DMS79 treated with DMSO at 0.1 percent for 48 hours (cell line): Measurements from ENCODE around the gene NR1H3.
A peak's percentile ranks its signal among the peaks of the same experiment; 100 is the strongest.

Source experiments
- DNase-seq: peaks from one replicate; lab custom pipeline; 2025; lab: John Stamatoyannopoulos, UW

NR1H3 gene

DNA sequence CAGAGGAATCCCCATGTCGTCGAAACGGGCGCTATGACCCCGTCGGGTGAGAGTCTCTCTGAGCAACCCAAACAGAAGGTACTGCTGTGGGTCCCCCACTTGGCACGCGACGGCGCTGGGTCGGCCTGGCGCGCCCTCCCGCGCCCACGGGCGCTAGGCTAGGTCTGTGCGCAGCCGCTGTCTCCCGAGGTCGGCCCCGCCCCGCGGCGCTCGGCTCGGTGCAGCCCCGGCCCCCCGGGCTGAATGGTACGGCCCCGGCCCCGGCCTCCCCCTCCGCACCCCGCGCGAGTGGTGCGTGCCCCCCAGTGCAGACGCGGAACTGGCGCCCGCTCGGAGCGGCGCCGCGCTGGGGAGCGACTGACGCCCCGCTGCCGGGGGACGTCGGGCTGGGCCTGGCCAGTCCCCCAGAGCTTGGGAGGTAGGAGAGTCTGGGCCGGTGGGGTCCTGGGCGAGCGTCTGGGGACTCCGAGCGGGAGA is 12.1 kb downstream of the NR1H3 start, which contains the start of gene MADD:
Gene MADD, plus strand, starts transcription at position 305 of the 477 bp plus-strand sequence.
- peak; percentile 86 for DNase-seq

DNA sequence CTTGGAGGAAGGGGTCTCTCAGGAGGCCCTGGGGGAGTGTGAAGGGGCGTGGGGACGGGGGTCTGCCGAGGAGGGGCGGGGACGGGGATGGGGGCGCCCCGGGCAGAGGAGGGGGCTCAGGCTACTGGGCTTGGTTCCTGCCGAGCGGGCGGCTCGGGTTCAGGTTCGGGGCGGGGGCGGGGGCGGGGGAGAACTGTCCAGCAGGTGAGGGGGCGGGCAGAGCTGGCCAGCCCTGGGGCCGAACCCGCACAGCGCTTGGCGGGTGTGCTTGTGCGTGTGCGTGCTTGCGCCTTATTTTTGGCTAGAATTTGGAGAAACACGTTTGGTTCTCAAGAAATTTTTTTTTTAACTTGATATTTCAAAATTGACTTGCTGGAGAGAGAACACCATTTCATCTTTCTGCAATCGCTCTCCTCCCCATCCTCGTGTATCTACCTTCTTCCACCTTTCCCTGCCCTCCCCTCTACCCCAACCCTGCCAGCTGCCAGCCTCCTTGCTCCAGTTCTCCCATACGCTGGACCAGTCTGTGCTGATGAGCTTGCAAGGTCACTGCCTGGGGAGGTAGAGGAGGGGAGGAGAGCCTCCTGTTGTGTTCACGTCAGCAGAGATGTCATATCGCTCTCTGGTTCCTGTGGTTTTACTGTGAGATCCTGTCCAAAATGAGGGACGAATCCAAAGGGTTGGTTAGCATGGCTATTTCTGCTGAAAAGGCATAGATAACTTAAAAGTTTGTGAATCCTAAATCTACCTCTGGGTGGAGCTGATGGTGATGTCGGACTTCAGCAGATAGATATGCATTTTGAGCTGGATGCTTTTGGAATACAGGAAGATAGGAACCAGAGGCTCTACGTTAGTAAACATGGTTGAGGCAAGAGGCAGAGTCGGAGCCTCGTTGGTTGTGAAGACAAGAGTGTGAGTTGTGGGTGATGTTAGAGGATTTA is 12.8 kb downstream of the NR1H3 start:
- peak; percentile 65 for DNase-seq

DNA sequence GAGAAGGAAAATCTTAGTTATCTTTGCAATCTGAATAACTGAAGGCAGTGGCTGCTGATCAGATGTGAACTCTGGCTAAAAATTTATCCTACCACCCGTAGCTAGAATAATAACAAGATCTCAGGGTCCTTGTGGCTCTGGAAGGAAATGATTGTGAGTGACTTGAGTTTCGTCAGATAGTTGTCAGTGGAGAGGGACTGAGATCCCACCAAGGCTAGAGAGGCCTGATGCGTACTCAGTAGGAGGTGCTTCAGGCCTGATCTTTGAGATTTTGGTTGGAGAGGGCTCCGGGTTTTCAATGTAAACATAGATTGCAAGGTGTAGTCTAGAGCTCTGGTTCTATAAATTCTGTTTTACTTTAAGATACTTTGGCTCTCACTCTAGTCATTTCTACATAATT is 13.5 kb downstream of the NR1H3 start:
- DNase-seq = no peak

DNA sequence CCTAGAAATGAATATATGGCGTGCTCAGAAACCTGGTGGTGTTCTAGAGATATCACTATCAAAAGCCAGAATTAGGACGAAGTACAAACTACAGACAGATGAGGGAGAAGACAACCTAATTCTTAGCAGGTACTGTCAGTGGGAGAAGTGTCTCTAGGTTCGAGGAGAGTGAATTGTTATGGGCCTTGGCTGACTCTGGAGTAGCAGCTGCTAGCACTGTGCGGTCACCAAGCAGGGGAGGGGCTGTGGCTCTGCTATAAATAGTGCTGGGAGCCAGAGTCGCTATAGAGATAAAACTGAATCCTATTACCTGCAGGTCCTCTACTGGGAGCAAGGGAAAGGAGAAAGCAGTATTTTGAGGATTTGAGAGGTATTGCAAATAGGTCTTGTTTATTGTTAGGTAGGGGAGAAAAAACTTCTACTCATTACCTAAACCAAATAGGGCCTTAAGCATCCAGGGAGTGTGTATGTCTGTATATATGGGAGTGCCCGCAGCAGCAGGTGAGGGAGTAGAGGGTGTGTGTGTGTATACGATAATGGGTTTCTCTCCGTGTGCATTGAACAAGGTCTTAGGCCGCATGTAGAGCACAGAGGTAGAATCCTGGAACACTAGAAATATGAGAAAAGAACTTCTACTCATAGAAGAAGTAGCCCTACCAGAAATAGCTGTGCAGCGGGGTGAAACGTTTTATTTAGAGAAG is 14.3 kb downstream of the NR1H3 start:
- DNase-seq = peak; percentile 49

DNA sequence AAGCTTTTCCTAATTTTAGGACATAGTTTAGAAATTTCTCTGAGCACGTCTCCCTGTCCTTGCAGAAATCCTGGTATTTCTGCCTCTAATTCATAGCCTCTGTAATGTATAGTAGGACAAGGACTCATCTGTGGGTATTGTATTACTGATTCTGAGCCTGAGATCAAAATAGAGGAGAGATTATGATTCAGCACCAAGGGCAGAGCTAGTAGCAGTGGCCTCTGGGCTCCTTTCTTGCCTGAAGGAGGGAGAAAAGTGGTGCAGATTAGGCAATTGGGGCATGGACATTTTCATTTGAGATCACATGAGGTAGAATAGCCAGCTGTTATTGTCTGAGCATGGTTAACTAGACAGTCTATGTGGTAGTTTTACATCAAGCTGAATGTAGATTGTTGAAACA is 14.9 kb downstream of the NR1H3 start:
- no peak for DNase-seq

DNA sequence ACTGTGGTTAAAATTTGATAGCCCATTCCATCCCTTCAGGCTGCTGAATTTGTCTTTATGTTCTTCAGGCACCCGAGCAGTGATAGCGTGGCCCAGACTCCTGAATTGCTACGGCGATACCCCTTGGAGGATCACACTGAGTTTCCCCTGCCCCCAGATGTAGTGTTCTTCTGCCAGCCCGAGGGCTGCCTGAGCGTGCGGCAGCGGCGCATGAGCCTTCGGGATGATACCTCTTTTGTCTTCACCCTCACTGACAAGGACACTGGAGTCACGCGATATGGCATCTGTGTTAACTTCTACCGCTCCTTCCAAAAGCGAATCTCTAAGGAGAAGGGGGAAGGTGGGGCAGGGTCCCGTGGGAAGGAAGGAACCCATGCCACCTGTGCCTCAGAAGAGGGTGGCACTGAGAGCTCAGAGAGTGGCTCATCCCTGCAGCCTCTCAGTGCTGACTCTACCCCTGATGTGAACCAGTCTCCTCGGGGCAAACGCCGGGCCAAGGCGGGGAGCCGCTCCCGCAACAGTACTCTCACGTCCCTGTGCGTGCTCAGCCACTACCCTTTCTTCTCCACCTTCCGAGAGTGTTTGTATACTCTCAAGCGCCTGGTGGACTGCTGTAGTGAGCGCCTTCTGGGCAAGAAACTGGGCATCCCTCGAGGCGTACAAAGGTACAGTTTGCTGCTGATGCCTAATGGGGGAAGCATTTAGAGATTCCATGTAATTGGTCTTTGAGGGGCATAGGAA is 16.9 kb downstream of the NR1H3 start:
- DNase-seq = no peak

DNA sequence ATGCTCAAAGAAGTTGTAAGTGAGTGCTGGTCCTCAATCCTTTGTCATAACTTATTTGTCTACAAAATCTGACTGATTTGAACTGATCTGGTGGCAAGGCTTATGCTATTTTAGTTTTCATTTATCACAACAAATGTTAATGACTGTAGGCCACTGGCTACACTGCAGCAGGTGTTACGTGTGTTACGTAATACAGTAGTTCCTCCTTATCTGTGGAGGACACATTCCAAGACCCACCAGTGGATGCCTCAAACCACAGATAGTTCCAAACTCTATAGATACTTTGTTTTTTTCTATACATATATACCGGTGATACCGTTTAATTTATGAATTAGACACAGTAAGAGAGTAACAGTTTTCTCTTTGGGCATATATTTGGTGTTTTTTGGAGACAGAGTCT is 19.1 kb downstream of the NR1H3 start:
- DNase-seq = no peak

DNA sequence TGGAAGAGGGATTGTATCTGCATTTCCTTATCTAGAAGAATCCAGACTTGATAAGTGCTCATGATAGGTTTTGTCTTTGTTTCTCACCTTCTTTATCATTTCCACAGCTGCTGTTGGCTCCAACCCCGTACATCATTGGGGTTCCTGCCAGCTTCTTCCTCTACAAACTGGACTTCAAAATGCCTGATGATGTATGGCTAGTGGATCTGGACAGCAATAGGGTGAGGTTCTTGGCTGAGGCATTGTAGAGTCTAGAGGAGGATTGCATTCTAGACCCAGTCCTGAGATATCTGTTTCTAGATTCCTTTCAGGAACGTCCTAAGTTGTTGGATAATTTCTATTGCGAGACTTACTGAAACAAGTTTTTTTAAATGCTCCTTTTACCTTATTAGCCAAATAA is 20.3 kb downstream of the NR1H3 start:
- DNase-seq = no peak

DNA sequence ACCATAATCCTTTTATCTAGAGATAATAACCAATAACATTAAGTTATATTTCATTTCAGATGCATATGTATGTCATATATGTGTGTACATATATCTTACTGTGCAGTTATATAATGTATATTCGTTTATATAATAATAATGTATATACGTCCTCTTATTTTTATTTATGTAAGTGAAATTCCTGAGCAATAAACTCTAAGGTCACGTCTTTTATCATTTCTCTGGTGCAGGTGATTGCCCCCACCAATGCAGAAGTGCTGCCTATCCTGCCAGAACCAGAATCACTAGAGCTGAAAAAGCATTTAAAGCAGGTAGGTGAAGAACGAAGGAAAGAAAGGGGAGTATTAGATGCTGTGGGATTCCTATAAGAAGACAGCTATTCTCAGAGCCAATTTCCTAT is 21.0 kb downstream of the NR1H3 start:
- DNase-seq = no peak

DNA sequence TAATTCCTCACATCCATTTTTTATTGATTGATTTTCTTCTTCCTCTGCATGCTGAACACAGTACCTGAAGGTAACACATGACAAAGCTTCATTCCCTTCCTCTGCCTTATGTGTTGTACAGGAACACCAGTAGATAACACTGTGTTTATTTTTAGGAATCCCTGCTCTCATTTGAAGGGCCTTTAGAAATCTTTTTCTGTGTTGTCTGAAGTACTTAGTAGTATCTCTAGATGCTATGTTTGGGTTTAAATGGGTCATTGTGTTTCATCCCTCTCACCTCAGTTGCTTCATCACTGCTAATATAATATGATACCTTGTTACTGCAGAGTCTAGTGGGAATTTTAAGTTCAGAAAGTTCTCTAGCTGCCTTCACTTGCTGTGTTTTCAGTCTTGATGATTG is 22.3 kb downstream of the NR1H3 start:
- no peak for DNase-seq

DNA sequence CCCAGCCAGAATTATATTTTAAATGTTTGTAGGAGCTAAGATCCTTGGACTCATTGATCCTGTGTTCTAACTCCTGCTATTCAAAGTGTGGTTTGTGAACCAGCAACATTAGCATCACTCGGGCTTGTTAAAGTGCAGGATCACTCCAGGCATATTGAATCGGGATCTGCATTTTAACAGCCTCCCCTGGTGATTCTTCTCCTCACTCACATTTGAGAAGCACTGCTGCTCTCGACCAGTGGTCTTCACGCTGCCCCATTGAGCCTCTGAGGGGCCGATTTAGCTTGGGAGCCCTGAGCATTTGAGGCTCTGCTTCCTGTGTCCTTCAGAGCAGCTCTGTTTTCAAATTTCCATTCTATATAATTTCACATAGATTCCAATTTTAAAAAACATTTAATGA is 23.1 kb downstream of the NR1H3 start:
- no peak for DNase-seq

DNA sequence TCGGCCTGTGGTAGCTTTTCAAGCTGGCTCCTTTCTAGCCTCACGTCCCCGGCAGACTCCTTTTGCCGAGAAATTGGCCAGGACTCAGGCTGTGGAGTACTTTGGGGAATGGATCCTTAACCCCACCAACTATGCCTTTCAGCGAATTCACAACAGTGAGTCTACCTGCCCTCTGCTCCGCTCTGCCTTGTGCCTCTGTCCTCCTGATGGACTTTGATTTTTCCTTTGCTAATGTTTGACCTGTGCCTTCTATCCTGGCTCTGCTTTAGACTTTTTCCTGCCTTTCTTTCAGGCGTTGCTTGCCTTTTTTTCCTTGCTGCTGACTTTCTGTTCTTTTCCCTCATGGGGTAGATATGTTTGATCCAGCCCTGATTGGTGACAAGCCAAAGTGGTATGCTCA is 24.7 kb downstream of the NR1H3 start:
- DNase-seq = no peak

DNA sequence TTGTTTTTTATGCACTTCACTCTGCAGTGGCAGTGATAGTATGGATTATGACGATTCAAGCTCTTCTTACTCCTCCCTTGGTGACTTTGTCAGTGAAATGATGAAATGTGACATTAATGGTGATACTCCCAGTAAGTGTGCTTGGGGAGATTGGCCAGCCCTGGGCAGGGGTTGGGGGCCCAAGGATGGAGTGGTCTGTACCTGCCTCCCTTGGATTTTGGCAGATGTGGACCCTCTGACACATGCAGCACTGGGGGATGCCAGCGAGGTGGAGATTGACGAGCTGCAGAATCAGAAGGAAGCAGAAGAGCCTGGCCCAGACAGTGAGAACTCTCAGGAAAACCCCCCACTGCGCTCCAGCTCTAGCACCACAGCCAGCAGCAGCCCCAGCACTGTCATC is 26.4 kb downstream of the NR1H3 start:
- no peak for DNase-seq

DNA sequence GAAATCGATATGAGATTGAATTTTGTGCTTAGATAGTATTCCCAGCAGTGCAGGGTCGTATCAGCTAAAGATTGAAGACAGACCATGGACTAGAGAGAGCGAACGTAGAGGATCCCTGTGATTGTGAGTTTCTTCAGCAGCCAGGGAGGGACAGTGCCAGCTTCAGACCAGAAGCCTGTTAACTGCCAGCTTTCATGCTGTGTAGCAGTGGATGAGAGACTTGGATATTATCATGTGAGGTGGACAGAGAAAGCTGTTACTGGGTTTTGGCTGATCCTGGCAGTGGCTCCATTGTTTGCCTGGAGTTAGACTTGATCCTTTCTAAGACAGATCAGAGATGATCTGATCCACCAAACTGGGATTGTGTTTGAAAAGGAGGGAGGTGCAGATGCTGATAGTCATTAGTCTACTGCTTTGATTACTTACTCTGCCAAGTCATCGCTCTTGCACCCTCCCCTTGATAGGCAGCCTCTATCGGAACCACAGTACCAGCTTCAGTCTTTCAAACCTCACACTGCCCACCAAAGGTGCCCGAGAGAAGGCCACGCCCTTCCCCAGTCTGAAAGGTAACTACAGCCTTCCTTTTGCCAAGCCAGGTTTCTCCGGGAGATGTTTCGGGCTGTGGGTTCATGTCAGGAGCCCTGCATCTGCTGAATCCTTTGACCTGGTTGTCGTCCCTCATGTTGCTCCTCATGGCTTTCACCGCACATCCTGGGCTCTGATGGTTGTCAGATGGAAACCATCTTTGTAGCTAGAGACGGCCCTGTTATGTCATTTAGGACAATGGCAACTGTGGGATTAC is 28.4 kb downstream of the NR1H3 start:
- no peak for DNase-seq

DNA sequence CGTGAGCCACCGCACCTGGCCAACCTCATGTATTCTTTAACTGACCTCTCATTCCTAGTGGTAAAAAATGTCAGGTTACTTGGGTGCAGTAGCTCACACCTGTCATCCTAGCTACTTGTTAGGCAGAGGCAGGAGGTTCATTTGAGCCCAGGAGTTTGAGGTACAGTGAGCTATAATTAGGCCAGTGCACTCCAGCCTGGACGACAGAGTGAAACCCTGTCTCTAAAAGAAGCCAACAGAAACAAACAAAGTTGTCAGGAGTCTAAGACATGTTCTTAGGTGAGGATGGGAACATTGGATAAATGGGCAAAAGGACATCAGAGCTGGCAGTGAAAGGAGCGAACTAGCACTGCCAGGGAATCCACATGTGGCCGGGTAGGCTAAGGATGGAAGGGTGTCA is 30.3 kb downstream of the NR1H3 start:
- DNase-seq = no peak

DNA sequence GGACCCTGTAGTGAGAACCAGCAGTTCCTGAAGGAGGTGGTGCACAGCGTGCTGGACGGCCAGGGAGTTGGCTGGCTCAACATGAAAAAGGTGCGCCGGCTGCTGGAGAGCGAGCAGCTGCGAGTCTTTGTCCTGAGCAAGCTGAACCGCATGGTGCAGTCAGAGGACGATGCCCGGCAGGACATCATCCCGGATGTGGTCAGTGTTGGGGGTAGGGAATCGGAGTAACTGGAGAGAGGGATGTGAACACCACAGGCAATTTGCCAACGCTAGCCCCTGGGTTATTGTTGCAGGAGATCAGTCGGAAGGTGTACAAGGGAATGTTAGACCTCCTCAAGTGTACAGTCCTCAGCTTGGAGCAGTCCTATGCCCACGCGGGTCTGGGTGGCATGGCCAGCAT is 32.1 kb downstream of the NR1H3 start:
- DNase-seq = no peak

DNA sequence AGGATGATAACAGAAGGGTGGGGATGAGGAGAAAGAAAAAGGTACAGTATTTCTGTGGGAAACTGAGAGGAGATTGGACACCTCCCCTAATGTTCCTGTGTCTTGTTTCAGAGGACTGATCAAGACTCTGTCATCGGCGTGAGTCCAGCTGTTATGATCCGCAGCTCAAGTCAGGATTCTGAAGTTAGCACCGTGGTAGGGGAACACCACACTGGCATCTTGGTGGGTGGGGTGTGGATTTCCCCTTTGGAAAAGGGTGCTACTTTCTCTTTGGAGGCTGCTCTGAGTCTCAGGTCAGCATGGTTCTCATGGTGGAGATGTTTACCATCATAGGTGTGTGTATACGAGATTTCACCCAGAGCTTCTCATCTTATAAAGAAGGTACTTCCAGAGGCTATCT is 37.6 kb downstream of the NR1H3 start:
- no peak for DNase-seq

DNA sequence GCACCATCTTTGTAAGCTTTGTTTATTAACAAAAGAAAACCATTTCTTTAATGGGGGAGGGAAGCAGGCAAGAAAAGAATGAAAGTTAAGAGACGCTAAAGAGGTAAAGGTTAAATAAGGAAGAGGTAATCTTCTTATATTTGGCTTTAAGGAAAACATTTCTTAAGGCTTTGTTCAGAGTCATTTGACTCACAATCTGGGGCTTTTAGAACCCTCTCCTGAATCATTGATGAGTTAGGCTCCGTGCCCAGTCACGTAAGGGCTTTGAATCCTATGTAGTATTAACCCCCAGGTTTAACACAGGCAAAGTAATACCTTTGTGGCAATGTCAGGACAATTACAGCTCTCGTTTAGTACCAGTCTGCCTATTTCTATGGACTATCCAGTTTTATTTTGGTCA is 38.2 kb downstream of the NR1H3 start:
- peak; percentile 87 for DNase-seq

DNA sequence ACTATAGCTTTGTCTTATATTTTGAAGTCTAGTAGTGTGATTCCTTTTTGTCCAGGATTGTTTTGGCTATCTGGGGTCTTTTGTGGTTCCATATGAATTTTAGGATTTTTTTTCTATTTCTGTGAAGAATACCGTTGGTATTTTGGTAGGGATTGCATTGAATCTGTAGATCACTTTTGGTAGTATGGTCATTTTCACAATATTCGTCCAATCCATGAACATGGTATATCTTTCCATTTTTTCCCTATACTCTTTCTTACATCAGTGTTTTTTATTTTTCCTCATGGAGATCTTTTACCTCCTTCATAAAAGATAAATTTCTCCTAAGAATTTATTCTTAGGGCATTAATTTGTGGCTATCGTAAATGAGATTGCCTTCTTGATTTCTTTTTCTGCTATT is 41.3 kb downstream of the NR1H3 start:
- no peak for DNase-seq

DNA sequence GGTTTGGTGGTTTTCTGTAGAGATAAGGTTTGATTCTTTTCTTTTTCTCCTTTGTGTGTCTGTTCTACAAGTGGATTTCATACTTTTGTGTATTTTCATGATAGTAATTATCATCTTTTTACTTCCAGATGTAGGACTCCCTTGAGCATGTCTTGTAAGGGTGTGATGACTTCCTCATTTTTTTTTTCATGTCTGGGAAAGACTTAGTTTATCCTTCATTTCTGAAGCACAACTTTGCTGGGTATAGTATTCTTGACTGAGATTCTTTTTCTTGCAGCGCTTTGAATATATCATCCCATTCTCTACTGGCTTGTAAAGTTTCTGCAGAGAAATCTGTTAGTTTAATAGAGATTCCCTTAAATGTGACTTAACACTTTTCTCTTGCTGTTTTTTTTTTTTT is 45.1 kb downstream of the NR1H3 start:
- DNase-seq = no peak

DNA sequence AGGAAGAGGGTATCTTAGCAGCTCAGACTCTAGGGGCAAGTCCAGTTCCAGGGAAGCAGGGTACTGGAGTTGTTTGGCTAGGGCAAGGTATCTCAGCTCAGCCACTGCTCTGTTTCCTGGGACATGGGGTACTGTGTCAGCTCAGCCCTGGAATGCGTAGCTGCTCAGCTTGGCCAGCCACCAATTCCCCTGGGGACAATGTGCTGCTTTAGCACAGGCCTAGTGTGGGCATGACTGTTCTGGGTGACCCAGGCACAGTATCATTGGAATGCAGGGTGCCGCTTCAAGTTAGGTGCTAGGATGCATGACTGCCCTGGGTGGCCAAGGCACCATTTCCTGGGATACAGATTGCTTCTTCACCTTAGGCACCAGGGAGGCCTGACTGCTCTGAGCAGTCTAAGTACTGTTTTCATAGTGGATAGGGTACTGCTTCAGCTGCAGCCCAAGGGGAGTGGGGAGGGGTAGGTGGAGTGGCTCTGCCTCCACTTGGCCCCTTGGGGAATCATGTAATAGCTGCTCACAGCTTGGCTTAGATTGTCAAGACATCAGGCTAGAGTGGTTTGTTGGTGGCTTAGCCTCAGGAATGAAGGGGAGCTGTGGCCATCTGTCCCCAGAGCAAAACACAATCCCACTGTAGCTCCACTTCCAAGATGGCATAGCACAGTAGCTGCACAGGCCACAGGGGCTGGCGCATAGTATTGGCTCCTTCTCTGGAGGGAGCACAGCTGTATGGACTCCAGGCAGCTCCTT is 48.1 kb downstream of the NR1H3 start:
- no peak for DNase-seq
